ENCODE results near the gene HLCS. TPM values are rescaled to one million over a fixed set of nuclear protein-coding genes. Genes with fewer than 3 reads are reported as not detected.

HLCS gene
- total RNA-seq, 1 experiment from 2014 or later, result 12.7 TPM

DNA sequence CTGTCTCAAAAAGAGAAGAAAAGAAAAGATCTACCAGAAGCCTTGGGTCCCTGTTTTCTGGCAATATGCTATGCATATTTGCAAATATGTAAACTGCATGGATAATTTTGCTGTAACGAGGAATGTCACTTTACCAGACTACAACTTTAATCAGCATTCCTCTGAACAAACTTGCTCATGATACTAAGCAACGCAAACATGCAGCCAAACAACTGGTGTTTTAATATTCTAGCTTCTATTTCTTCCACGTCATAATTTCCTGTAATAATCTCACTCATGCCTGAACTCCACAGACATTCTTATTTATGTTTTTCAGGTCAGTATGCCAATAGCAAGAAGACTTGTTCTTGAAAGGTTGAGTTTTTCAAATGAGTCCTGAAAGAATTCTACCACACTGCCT, 153.4 kb downstream of the HLCS start:
- no CpG with 5 or more reads among the region's 3 CpGs for WGBS (ENCODE audit: extremely low coverage, insufficient read length, low lambda C conversion rate)
- Mint-ChIP-seq H3K27me3 (ENCODE audit: low read depth) (no peaks in the 10 kb centered on the region), H3K4me3 (no peak overlapping the region), H3K36me3 (ENCODE audit: insufficient read depth in 1 of 3, low read depth in 3 of 3) (no peaks in the 10 kb centered on the region), H3K27ac (no peak overlapping the region), H3K9me3 (no peaks in the 10 kb centered on the region), H3K4me1 (peaks cover 6 to 7% of the 10 kb centered on the region in 2 experiments; a peak in 3 of 4 replicates)
- H3K23ac ChIP-seq (ENCODE audit: insufficient read length, low read depth, low read length), result no peak overlapping the region
- H2BK15ac ChIP-seq (ENCODE audit: low read depth, low read length), result no peak overlapping the region
- H4K8ac ChIP-seq (replicated peaks; ENCODE audit: insufficient read length, low read depth, low read length), result no peak overlapping the region
- no peaks in the 10 kb centered on the region for H3K27me3 ChIP-seq (ENCODE audit: insufficient read depth, low read length)
- no peak overlapping the region for H2BK5ac ChIP-seq (ENCODE audit: insufficient read length, low read length)
- H3K23me2 ChIP-seq (ENCODE audit: insufficient read length, low read depth, low read length, poor library complexity, severe bottlenecking), result no peaks in the 10 kb centered on the region
- H3K4me1 ChIP-seq (ENCODE audit: insufficient read depth, low read length), result no peaks in the 10 kb centered on the region; the same call in 1 of the 2 replicates
- no peak overlapping the region for H4K5ac ChIP-seq (ENCODE audit: insufficient read length, low read depth, low read length)
- no peak overlapping the region for H4K91ac ChIP-seq (ENCODE audit: insufficient read length, low read depth, low read length)
- no peak overlapping the region for H2AFZ ChIP-seq (ENCODE audit: low read length)
- H3K18ac ChIP-seq (ENCODE audit: insufficient read length, low read depth, low read length), result no peak overlapping the region
- no peak overlapping the region for H3K27ac ChIP-seq (ENCODE audit: insufficient read length, low read depth, low read length)
- no peak overlapping the region for H2BK12ac ChIP-seq (ENCODE audit: insufficient read length, low read depth, low read length)
- H3K14ac ChIP-seq (ENCODE audit: insufficient read depth, low read length), result no peak overlapping the region
- H3K9me3 ChIP-seq (ENCODE audit: control insufficient read depth, low read depth, low read length), result no peaks in the 10 kb centered on the region
- no peak overlapping the region for H3T11ph ChIP-seq (ENCODE audit: low read length)
- H2BK20ac ChIP-seq (ENCODE audit: low read depth, low read length, poor library complexity, severe bottlenecking), result no peak overlapping the region
- no peak overlapping the region for H3K56ac ChIP-seq (ENCODE audit: insufficient read length, low read depth, low read length)
- H3K79me1 ChIP-seq (ENCODE audit: insufficient read depth, low read depth, low read length, poor library complexity, severe bottlenecking), result no peaks in the 10 kb centered on the region
- no peak overlapping the region for H2BK120ac ChIP-seq (ENCODE audit: low read depth, low read length, poor library complexity, severe bottlenecking)
- TF ChIP-seq, protein P1, sequence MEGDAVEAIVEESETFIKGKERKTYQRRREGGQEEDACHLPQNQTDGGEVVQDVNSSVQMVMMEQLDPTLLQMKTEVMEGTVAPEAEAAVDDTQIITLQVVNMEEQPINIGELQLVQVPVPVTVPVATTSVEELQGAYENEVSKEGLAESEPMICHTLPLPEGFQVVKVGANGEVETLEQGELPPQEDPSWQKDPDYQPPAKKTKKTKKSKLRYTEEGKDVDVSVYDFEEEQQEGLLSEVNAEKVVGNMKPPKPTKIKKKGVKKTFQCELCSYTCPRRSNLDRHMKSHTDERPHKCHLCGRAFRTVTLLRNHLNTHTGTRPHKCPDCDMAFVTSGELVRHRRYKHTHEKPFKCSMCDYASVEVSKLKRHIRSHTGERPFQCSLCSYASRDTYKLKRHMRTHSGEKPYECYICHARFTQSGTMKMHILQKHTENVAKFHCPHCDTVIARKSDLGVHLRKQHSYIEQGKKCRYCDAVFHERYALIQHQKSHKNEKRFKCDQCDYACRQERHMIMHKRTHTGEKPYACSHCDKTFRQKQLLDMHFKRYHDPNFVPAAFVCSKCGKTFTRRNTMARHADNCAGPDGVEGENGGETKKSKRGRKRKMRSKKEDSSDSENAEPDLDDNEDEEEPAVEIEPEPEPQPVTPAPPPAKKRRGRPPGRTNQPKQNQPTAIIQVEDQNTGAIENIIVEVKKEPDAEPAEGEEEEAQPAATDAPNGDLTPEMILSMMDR (conservative IDR thresholded peaks at IDR 0.05), result no peak
- no peak overlapping the region for H3K9ac ChIP-seq (ENCODE audit: extremely low read depth, insufficient read length, low read length)
- no peak overlapping the region for H2AK5ac ChIP-seq (ENCODE audit: insufficient read length, low read length)
- no peak overlapping the region for H3K4ac ChIP-seq (ENCODE audit: low read depth, low read length)
- no peaks in the 10 kb centered on the region for H3K79me2 ChIP-seq (ENCODE audit: insufficient read depth, low read length)
- DNase-seq, result no peak
- H4K20me1 ChIP-seq (ENCODE audit: control insufficient read depth, insufficient read depth, insufficient read length), result no peaks in the 10 kb centered on the region
- H3K4me2 ChIP-seq (ENCODE audit: insufficient read depth, insufficient read length, low read length), result no peak overlapping the region

Measured in H9 (cell line).